ENCODE data around the gene NEGR1.

GRCh38 chr1:71577451-71578131 lies 704.7 kb downstream of the NEGR1 start:
- TF ChIP-seq CTCF (IDR thresholded peaks at IDR 0.05), result no peak
- TF ChIP-seq POLR2A (IDR thresholded peaks at IDR 0.05), result no peak
- no peak for TF ChIP-seq EP300 (IDR thresholded peaks at IDR 0.05)

Data from gastroesophageal sphincter (tissue), 3 donors.